ENCODE measurements around the gene UBXN6. TPM values are rescaled to one million over a fixed set of nuclear protein-coding genes. Genes with fewer than 3 reads are reported as not detected.

Gene UBXN6
- total and polyA plus RNA-seq, 2 experiments from 2014 or later = 19.1 to 21.6 TPM

DNA sequence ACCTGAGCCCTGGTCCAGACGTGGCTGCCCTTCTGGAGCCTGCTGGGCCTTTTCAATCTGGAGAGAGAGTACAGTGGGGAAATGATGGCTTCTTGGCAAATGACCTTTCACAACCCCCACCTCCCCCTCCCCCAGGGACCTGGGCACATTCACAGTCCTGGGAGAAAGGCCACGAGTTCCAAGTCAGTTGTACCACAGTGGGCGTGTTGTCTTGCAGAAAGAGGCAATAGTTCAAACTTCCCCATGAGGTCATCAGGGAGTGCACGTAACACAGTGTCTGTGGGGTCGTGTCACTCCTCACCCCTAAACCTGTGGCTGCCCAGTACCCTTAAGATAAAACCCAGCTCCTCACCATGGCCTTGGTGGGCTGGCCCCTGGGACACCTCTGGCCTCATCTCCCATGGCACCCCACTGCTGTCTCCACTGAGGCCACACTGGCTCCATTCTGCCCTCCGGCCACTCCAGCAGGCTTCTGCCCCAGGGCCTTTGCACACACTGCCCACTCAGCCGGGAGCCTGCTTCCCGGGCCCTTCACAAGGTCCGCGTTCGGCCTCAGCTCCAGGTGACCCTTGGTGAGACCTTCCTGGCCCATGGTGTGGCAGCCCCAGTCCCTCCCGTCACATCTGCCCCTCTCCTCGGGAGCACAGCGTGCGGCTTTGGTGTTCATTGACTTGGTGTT is 47.4 kb upstream of the UBXN6 start:
- Histone ChIP-seq H3K27ac (ENCODE audit: low read depth) (no peak overlapping the region), H3F3A (replicated peaks; ENCODE audit: low read depth) (no peaks in the 10 kb centered on the region), H3K9me2 (ENCODE audit: insufficient read depth) (no peaks in the 10 kb centered on the region), H3K4me2 (no peak overlapping the region), H3K4me3 (no peak overlapping the region), H3K27me3 (ENCODE audit: insufficient read depth) (peaks cover 10% of the 10 kb centered on the region; the same call in 1 of the 2 replicates), H2AFZ (no peak overlapping the region), H3K4me1 (ENCODE audit: insufficient read depth) (no peaks in the 10 kb centered on the region), H3K36me3 (ENCODE audit: insufficient read depth) (peaks cover 5% of the 10 kb centered on the region; the same call in 1 of the 2 replicates), H3K79me2 (replicated peaks; ENCODE audit: insufficient read depth) (no peaks in the 10 kb centered on the region), H4K20me1 (replicated peaks; ENCODE audit: insufficient read depth) (no peaks in the 10 kb centered on the region; the same call in none of the 2 replicates)
- Mint-ChIP-seq H3K4me1 (no peaks in the 10 kb centered on the region), H3K27me3 (ENCODE audit: insufficient read depth, low read depth, poor library complexity) (peaks cover 19% of the 10 kb centered on the region), H3K27ac (no peak overlapping the region), H3K4me3 (no peak overlapping the region), H3K36me3 (ENCODE audit: low read depth) (peaks cover 11% of the 10 kb centered on the region), H3K9me3 (no peaks in the 10 kb centered on the region)
- TF ChIP-seq JUNB (IDR thresholded peaks at IDR 0.05; ENCODE audit: unreplicated experiment) = no peak
- no peak for TF ChIP-seq CREB1 (CRISPR knock-in tag; IDR thresholded peaks at IDR 0.05; ENCODE audit: low read depth)
- TF ChIP-seq, protein P1, sequence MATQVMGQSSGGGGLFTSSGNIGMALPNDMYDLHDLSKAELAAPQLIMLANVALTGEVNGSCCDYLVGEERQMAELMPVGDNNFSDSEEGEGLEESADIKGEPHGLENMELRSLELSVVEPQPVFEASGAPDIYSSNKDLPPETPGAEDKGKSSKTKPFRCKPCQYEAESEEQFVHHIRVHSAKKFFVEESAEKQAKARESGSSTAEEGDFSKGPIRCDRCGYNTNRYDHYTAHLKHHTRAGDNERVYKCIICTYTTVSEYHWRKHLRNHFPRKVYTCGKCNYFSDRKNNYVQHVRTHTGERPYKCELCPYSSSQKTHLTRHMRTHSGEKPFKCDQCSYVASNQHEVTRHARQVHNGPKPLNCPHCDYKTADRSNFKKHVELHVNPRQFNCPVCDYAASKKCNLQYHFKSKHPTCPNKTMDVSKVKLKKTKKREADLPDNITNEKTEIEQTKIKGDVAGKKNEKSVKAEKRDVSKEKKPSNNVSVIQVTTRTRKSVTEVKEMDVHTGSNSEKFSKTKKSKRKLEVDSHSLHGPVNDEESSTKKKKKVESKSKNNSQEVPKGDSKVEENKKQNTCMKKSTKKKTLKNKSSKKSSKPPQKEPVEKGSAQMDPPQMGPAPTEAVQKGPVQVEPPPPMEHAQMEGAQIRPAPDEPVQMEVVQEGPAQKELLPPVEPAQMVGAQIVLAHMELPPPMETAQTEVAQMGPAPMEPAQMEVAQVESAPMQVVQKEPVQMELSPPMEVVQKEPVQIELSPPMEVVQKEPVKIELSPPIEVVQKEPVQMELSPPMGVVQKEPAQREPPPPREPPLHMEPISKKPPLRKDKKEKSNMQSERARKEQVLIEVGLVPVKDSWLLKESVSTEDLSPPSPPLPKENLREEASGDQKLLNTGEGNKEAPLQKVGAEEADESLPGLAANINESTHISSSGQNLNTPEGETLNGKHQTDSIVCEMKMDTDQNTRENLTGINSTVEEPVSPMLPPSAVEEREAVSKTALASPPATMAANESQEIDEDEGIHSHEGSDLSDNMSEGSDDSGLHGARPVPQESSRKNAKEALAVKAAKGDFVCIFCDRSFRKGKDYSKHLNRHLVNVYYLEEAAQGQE (IDR thresholded peaks at IDR 0.05; ENCODE audit: unreplicated experiment) = no peak
- no peak for TF ChIP-seq EZH2 (IDR thresholded peaks at IDR 0.05; ENCODE audit: low read depth, unreplicated experiment)
- TF ChIP-seq EZH2phosphoT487 (IDR thresholded peaks at IDR 0.05; ENCODE audit: unreplicated experiment) = no peak
- TF ChIP-seq, protein P2, sequence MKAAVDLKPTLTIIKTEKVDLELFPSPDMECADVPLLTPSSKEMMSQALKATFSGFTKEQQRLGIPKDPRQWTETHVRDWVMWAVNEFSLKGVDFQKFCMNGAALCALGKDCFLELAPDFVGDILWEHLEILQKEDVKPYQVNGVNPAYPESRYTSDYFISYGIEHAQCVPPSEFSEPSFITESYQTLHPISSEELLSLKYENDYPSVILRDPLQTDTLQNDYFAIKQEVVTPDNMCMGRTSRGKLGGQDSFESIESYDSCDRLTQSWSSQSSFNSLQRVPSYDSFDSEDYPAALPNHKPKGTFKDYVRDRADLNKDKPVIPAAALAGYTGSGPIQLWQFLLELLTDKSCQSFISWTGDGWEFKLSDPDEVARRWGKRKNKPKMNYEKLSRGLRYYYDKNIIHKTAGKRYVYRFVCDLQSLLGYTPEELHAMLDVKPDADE (IDR thresholded peaks at IDR 0.05) = no peak
- no peak for TF ChIP-seq ZNF331 (CRISPR knock-in tag; IDR thresholded peaks at IDR 0.05; ENCODE audit: low read depth)
- TF ChIP-seq, protein P3, sequence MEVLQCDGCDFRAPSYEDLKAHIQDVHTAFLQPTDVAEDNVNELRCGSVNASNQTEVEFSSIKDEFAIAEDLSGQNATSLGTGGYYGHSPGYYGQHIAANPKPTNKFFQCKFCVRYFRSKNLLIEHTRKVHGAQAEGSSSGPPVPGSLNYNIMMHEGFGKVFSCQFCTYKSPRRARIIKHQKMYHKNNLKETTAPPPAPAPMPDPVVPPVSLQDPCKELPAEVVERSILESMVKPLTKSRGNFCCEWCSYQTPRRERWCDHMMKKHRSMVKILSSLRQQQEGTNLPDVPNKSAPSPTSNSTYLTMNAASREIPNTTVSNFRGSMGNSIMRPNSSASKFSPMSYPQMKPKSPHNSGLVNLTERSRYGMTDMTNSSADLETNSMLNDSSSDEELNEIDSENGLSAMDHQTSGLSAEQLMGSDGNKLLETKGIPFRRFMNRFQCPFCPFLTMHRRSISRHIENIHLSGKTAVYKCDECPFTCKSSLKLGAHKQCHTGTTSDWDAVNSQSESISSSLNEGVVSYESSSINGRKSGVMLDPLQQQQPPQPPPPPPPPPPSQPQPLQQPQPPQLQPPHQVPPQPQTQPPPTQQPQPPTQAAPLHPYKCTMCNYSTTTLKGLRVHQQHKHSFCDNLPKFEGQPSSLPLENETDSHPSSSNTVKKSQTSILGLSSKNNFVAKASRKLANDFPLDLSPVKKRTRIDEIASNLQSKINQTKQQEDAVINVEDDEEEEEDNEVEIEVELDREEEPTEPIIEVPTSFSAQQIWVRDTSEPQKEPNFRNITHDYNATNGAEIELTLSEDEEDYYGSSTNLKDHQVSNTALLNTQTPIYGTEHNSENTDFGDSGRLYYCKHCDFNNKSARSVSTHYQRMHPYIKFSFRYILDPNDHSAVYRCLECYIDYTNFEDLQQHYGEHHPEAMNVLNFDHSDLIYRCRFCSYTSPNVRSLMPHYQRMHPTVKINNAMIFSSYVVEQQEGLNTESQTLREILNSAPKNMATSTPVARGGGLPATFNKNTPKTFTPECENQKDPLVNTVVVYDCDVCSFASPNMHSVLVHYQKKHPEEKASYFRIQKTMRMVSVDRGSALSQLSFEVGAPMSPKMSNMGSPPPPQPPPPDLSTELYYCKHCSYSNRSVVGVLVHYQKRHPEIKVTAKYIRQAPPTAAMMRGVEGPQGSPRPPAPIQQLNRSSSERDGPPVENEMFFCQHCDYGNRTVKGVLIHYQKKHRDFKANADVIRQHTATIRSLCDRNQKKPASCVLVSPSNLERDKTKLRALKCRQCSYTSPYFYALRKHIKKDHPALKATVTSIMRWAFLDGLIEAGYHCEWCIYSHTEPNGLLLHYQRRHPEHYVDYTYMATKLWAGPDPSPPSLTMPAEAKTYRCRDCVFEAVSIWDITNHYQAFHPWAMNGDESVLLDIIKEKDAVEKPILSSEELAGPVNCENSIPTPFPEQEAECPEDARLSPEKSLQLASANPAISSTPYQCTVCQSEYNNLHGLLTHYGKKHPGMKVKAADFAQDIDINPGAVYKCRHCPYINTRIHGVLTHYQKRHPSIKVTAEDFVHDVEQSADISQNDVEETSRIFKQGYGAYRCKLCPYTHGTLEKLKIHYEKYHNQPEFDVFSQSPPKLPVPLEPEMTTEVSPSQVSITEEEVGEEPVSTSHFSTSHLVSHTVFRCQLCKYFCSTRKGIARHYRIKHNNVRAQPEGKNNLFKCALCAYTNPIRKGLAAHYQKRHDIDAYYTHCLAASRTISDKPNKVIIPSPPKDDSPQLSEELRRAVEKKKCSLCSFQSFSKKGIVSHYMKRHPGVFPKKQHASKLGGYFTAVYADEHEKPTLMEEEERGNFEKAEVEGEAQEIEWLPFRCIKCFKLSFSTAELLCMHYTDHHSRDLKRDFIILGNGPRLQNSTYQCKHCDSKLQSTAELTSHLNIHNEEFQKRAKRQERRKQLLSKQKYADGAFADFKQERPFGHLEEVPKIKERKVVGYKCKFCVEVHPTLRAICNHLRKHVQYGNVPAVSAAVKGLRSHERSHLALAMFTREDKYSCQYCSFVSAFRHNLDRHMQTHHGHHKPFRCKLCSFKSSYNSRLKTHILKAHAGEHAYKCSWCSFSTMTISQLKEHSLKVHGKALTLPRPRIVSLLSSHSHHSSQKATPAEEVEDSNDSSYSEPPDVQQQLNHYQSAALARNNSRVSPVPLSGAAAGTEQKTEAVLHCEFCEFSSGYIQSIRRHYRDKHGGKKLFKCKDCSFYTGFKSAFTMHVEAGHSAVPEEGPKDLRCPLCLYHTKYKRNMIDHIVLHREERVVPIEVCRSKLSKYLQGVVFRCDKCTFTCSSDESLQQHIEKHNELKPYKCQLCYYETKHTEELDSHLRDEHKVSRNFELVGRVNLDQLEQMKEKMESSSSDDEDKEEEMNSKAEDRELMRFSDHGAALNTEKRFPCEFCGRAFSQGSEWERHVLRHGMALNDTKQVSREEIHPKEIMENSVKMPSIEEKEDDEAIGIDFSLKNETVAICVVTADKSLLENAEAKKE (CRISPR knock-in tag; IDR thresholded peaks at IDR 0.05) = no peak
- TF ChIP-seq STAT1 (IDR thresholded peaks at IDR 0.05; ENCODE audit: unreplicated experiment) = no peak
- TF ChIP-seq, protein P4, sequence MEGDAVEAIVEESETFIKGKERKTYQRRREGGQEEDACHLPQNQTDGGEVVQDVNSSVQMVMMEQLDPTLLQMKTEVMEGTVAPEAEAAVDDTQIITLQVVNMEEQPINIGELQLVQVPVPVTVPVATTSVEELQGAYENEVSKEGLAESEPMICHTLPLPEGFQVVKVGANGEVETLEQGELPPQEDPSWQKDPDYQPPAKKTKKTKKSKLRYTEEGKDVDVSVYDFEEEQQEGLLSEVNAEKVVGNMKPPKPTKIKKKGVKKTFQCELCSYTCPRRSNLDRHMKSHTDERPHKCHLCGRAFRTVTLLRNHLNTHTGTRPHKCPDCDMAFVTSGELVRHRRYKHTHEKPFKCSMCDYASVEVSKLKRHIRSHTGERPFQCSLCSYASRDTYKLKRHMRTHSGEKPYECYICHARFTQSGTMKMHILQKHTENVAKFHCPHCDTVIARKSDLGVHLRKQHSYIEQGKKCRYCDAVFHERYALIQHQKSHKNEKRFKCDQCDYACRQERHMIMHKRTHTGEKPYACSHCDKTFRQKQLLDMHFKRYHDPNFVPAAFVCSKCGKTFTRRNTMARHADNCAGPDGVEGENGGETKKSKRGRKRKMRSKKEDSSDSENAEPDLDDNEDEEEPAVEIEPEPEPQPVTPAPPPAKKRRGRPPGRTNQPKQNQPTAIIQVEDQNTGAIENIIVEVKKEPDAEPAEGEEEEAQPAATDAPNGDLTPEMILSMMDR (conservative IDR thresholded peaks at IDR 0.05; ENCODE audit: low read depth in 2 of 2) = no peak
- no peak for TF ChIP-seq ZNF114 (CRISPR knock-in tag; IDR thresholded peaks at IDR 0.05)
- TF ChIP-seq NANOG (IDR thresholded peaks at IDR 0.05; ENCODE audit: borderline replicate concordance) = no peak
- no peak for TF ChIP-seq POLR2AphosphoS5 (IDR thresholded peaks at IDR 0.05; ENCODE audit: low read depth)
- DNase-seq (ENCODE audit: low spot score) (no peak), ATAC-seq (no peak)
